ENCODE data around the gene KY.

KY gene

GRCh38 chr3:134644731-134645514 is 5.9 kb downstream of the KY start:
- DNase-seq (ENCODE audit: low read depth, low spot score) = no peak

GRCh38 chr3:134643150-134643675 is 7.6 kb downstream of the KY start:
- no peak for DNase-seq (ENCODE audit: low read depth, low spot score)

GRCh38 chr3:134642445-134643149 is 8.2 kb downstream of the KY start:
- DNase-seq (ENCODE audit: low read depth, low spot score) = no peak

GRCh38 chr3:134641671-134642300 is 9.0 kb downstream of the KY start:
- DNase-seq (ENCODE audit: low read depth, low spot score) = no peak

- no peak for DNase-seq (ENCODE audit: low read depth, low spot score)
Observed at GRCh38 chr3:134640872-134641470, 9.9 kb downstream of the KY start.

GRCh38 chr3:134640378-134640777 is 10.4 kb downstream of the KY start:
- DNase-seq (ENCODE audit: low read depth, low spot score) = no peak

GRCh38 chr3:134638385-134639030 is 12.3 kb downstream of the KY start:
- no peak for DNase-seq (ENCODE audit: low read depth, low spot score)

- no peak for DNase-seq (ENCODE audit: low read depth, low spot score)
Observed at GRCh38 chr3:134636406-134636805, 14.4 kb downstream of the KY start.

- DNase-seq (ENCODE audit: low read depth, low spot score) = no peak
Observed at GRCh38 chr3:134630506-134630905, 20.3 kb downstream of the KY start.

- no peak for DNase-seq (ENCODE audit: low read depth, low spot score)
Observed at GRCh38 chr3:134628884-134629283, 21.9 kb downstream of the KY start.

- DNase-seq (ENCODE audit: low read depth, low spot score) = no peak
Observed at GRCh38 chr3:134627831-134628230, 23.0 kb downstream of the KY start.

GRCh38 chr3:134625885-134626741 is 24.7 kb downstream of the KY start:
- no peak for DNase-seq (ENCODE audit: low read depth, low spot score)

- DNase-seq (ENCODE audit: low read depth, low spot score) = no peak
Observed at GRCh38 chr3:134625462-134625861, 25.4 kb downstream of the KY start.

GRCh38 chr3:134624537-134625287 is 26.1 kb downstream of the KY start:
- DNase-seq (ENCODE audit: low read depth, low spot score) = no peak

GRCh38 chr3:134623615-134624245 is 27.1 kb downstream of the KY start:
- DNase-seq (ENCODE audit: low read depth, low spot score) = no peak

GRCh38 chr3:134622806-134623365 is 27.9 kb downstream of the KY start:
- no peak for DNase-seq (ENCODE audit: low read depth, low spot score)

- no peak for DNase-seq (ENCODE audit: low read depth, low spot score)
Observed at GRCh38 chr3:134621854-134622253, 29.0 kb downstream of the KY start.

- no peak for DNase-seq (ENCODE audit: low read depth, low spot score)
Observed at GRCh38 chr3:134620476-134621115, 30.2 kb downstream of the KY start.

All from activated CD4-positive, CD25-positive, alpha-beta regulatory T cell treated with anti-CD3 and anti-CD28 coated beads, Interleukin-2, amount 50 U/mL, for 16 hours (primary cell).